Psoas muscle (tissue), 8 donors: ENCODE data around the gene SMC1A. TPM values are rescaled to one million over a fixed set of nuclear protein-coding genes. Genes with fewer than 3 reads are reported as not detected.
"Not testable (repeated sequence)": the region's sequence is repeated elsewhere in the genome, so short reads cannot be mapped to it uniquely, and the experiment has no call there.

Experiments
- ATAC-seq, 4 donors: fragments of 200-7000 bp; cut with Tn5 transposase; one replicate each; pipeline ENCODE4 v1.9.1; 2020; ENCODE audit warnings: moderate library complexity in 3 of 4, mild to moderate bottlenecking in 2 of 4
- DNase-seq, 2 donors: peaks; one replicate each; pipeline ENCODE4 v3.0.0-alpha.2; 2020
- H3K27ac ChIP-seq: fragments of 200-600 bp; one replicate; pipeline ENCODE4 v1.8.0; 2022
- H3K27me3 ChIP-seq, 3 donors: fragments of 200-600 bp in 1 of 3; one replicate each; pipeline versions ENCODE4 v1.6.1 to v1.8.0; 2013 to 2022; ENCODE audit warnings: low read length in 2 of 3, mild to moderate bottlenecking in 2 of 3, moderate library complexity in 1 of 3; ENCODE audit not compliant: insufficient read depth in 3 of 3
- H3K36me3 ChIP-seq, 2 donors: fragments of 200-600 bp in 1 of 2; one replicate each; pipeline versions ENCODE4 v1.6.1 to v1.8.0; 2013 to 2022; ENCODE audit warnings: low read depth in 1 of 2, mild to moderate bottlenecking in 1 of 2, moderate library complexity in 1 of 2; ENCODE audit not compliant: insufficient read depth in 1 of 2
- H3K4me1 ChIP-seq: fragments of 200-600 bp; one replicate; pipeline ENCODE4 v1.8.0; 2022
- H3K4me3 ChIP-seq: fragments of 200-600 bp; one replicate; pipeline ENCODE4 v1.8.0; 2022; ENCODE audit warnings: mild to moderate bottlenecking
- H3K9me3 ChIP-seq: fragments of 200-600 bp; one replicate; pipeline ENCODE4 v1.8.0; 2022
- CTCF ChIP-seq: fragments of 200-600 bp; IDR thresholded peaks from one replicate; pipeline ENCODE4 v1.8.0; 2022; ENCODE audit warnings: antibody characterized with exemption
- WGBS, 3 donors: extraction: QIAGEN DNeasy Blood & Tissue Kit; methylation state at CpG; one replicate each; pipeline versions ENCODE4 v1.1.6 to v1.1.7; 2013; 5-methylcytosine and 5-hydroxymethylcytosine counted together
- intact Hi-C, 2 donors: fragments of 100-400 bp; cut with DNase I; formaldehyde crosslinking; loops; one replicate each; pipeline versions ENCODE4 v1.11.0 to v1.14.2; 2022
- long read RNA-seq, 2 donors: library from polyadenylated mRNA; unstranded; transcript quantifications; one replicate each; pipeline ENCODE4 v2.0.0, GENCODE V29; 2021
- polyA plus RNA-seq, 3 donors: library from polyadenylated mRNA; stranded (reverse); fragments of 200-250 nt; gene quantifications; one replicate each; pipeline ENCODE4 v1.2.3, GENCODE V29; 2013
- total RNA-seq, 4 donors: library from RNA; stranded (reverse); fragmentation: NEBNext Ultra II Directional in 2 of 4; extraction: Animal tissue kit (Norgen Biotek cat#: 25700) in 2 of 4; gene quantifications; one replicate each; pipeline versions ENCODE4 v1.2.1 to v1.2.4, GENCODE V29; 2021 to 2023
- donor health status: healthy with polysubstance abuse.
- donor health status: DM: no; HTN: no; CAD: no; lungs with moderate emphysema.
- donor health status: Bipolar disorder and iron deficiency.
- donor health status: healthy.
- donor health status: DM: yes; HTN: yes; CAD: no.
- donor health status: DM: no; HTN: no; CAD: no.
- donor health status: DM: no; HTN: no; CAD: no.
- donor health status: DM: yes; HTN: yes; CAD: no.

SMC1A gene
- 10 to 100 TPM; 25.9 to 45.0 (median 31.6) TPM for total RNA-seq
- polyA plus RNA-seq, result 1 to 10 TPM; 8.1 to 10.0 (median 9.2) TPM
- long read RNA-seq, donor 1, full-length matches to known transcripts, result 4 of 49 reads
- long read RNA-seq, donor 1, partial matches to known transcripts, result 41 of 49 reads
- long read RNA-seq, donor 1, other reads (novel, unspliced or antisense), result 4 of 49 reads
- long read RNA-seq, donor 2, full-length matches to known transcripts, result 2 of 19 reads
- long read RNA-seq, donor 2, partial matches to known transcripts, result 11 of 19 reads
- long read RNA-seq, donor 2, other reads (novel, unspliced or antisense), result 6 of 19 reads

- WGBS, 3 donors, result 0 to 1% (median 1%) methylated on average over 30 to 75 of the region's 75 CpGs
- intact Hi-C loops, result no loop called here
- peak; percentile 98 to 99 for DNase-seq
- peak; percentile 95 to 98 (median 96) for ATAC-seq
- Histone ChIP-seq H3K4me3 (peak within 1 kb of the TSS; percentile 86), H3K4me1 (peaks cover 18% of the 10 kb centered on the region), H3K27ac (peak within 1 kb of the TSS; percentile 93), H3K9me3 (no peaks in the 10 kb centered on the region), H3K36me3 (peaks cover 0 to under 1% of the 10 kb centered on the region in 2 donors), H3K27me3 (no peaks in the 10 kb centered on the region)
- no peak for TF ChIP-seq CTCF
Observed at GRCh38 chrX:53422086-53422860, at the start of gene SMC1A. TSS of gene SMC1A (minus strand) at chrX:53422654. CDS start at chrX:53422600, 54 bp downstream.

- no peaks in the 10 kb centered on the region for H3K4me1 ChIP-seq
- H3K4me3 ChIP-seq, result no peak overlapping the region
- ATAC-seq (no peak), DNase-seq (no peak)
- no peaks in the 10 kb centered on the region for H3K36me3 ChIP-seq
- peaks cover 0 to 40% (median 0%) of the 10 kb centered on the region in 3 donors for H3K27me3 ChIP-seq
- 59 to 62% (median 59%) methylated on average over 3 of the region's 3 CpGs for whole genome bisulfite sequencing, 3 donors
- H3K9me3 ChIP-seq, result no peaks in the 10 kb centered on the region
- no peak overlapping the region for H3K27ac ChIP-seq
- TF ChIP-seq CTCF, result no peak
- intact Hi-C loops, result no loop called here
Observed at GRCh38 chrX:53471346-53471745, 48.9 kb upstream of the SMC1A start.

DNA sequence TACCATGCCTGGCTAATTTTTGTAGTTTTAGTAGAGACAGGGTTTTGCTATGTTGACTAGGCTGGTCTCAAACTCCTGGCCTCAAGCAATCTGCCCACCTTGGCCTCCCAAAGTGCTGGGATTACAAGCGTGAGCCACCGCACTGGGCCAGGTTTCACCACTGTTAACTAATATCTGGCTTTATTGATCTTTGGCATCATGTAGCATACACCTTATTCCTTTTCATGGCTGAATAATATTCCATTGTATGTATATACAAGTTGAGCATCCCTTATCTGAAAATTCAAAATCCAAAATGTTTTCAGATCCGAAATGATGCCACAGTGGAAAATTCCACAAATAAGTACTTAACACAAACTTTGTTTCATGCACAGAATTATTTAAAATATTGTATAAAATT is 46.2 kb upstream of the SMC1A start:
- H3K27ac ChIP-seq, H3K4me3 ChIP-seq, ATAC-seq, H3K9me3 ChIP-seq, H3K4me1 ChIP-seq, intact Hi-C loops, H3K36me3 ChIP-seq, DNase-seq: not testable (repeated sequence)
- H3K27me3 ChIP-seq, result peaks cover 0 to 34% (median 0%) of the 10 kb centered on the region in 3 donors
- 88 to 92% (median 89%) methylated on average over 3 of the region's 3 CpGs for WGBS, 3 donors

GRCh38 chrX:53458082-53458481 is 35.6 kb upstream of the SMC1A start:
- Histone ChIP-seq H3K27ac (no peak overlapping the region), H3K9me3 (no peaks in the 10 kb centered on the region), H3K27me3 (peaks cover 0 to 52% (median 0%) of the 10 kb centered on the region in 3 donors), H3K4me1 (no peaks in the 10 kb centered on the region), H3K36me3 (no peaks in the 10 kb centered on the region), H3K4me3 (no peak overlapping the region)
- no peak for ATAC-seq
- no peak for TF ChIP-seq CTCF
- intact Hi-C loops, result no loop called here
- WGBS, 3 donors, result 33 to 45% (median 39%) methylated on average over 5 of the region's 5 CpGs
- DNase-seq, result no peak

DNA sequence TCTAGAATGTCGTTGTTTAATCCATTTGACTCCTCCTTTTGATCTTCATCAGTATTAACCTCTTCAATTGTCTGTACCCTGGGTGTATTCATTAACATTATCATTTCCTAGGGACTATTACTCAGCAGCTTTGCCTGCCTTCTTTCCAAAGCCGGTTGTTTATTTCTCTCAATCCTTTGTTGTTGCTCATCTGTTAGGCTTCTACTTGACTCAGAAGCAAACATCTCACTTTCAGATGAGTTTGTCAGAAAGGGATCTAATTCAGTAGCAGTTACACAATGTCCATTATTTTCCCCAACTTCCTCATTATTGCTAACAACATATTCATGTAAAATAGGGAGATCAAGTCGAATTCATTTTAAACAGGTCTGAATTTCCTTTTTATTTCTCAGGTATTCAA is 33.8 kb upstream of the SMC1A start:
- 54 to 56% (median 54%) methylated on average over 3 of the region's 3 CpGs for WGBS, 3 donors
- Histone ChIP-seq H3K36me3 (no peaks in the 10 kb centered on the region), H3K4me1 (no peaks in the 10 kb centered on the region), H3K4me3 (no peak overlapping the region), H3K27ac (no peak overlapping the region), H3K9me3 (no peaks in the 10 kb centered on the region), H3K27me3 (peaks cover 0 to 58% (median 0%) of the 10 kb centered on the region in 3 donors)
- TF ChIP-seq CTCF, result no peak
- ATAC-seq (no peak), DNase-seq (no peak)
- intact Hi-C loops, result no loop called here
